ENCODE data around the gene KBTBD4.

Gene KBTBD4

DNA sequence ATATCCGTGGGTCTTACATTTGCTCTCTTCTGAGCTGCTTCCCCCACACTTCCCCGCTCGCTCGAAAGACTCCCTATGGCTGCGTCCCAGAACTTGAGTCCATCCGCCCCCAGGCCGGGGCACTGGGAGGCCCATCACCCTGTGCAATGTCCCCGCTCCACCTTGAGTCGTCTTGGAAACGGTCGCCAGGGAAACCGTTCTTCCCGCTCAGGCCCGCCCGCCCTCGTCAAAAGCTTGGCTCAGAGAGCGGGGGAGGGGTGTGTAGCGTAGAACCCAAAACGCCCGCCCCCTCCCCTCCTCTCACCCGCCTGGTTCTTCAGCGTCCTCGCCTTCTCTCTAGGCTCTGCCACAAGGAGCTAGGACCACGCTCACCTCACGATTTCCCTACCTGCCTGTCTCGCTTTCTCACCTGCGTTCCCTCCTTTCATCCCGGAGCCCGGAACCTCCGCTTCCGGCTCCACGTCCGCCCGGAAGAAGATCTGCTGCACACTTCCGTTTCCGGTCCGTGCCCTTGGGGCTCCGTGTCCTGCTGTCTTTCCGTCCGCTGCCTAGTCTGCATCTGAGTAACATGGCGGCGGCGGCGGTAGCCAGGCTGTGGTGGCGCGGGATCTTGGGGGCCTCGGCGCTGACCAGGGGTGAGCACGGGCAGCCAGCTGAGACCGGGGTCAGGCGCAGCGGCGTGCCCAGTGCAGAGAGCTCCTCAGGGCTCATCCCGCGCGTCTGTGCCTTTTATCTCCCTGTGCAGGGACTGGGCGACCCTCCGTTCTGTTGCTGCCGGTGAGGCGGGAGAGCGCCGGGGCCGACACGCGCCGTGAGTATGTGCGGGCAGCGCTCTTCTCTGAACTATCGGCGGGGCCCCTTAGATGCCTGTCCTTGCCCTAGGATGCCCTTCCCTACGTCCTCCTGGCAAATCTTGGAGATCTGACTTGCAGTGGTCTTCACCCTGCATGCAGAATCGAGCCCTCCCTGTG, at the start of gene KBTBD4, which contains the start of gene NDUFS3:
TSS of gene KBTBD4 (minus strand) at position 447 of the 971 bp plus-strand sequence. CDS start at position 428, 19 bp downstream.
TSS of gene NDUFS3 (plus strand) at position 551 of the 971 bp plus-strand sequence. CDS start at position 569, 18 bp downstream.
- peak; percentile 88 for DNase-seq (ENCODE audit: low read depth)

DNA sequence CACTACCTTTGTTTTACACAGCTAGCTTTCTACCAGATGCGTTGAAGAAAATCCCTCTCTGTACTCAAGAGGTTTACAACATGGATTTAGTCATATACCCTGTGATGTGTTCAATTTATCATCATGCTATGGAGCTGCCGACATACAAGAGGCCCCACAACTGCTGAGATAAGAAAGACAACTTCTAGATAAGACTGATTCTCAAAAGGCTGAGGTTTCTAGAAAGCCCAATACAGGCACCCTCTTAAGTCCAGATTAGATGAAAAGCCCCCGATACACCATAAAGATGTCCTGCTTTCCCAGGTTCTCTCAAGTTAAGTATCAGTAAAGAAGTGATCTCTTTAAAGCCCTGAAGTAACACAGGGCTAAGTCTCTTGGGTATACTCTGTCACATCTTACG, 49.3 kb upstream of the KBTBD4 start:
- DNase-seq (ENCODE audit: low read depth) = no peak

DNA sequence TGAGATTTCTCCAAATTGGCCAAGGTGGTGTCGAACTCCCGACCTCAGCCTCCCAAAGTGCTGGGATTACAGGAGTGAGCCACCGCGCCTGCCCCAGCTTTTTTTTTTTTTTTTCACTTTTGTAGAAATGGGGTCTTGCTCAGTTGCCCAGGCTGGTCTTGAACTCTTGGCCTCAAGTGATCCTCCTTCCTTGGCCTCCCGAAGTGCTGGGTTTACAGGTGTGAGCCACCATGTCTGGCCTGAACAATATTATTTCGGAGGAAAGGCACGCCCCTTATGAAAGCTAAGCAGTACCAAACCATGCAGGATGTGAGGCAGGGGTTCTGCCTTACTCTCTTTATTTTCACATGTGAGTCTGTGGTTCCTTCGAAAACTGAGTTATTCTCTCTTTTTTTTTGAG, 47.5 kb upstream of the KBTBD4 start:
- DNase-seq (ENCODE audit: low read depth) = no peak

DNA sequence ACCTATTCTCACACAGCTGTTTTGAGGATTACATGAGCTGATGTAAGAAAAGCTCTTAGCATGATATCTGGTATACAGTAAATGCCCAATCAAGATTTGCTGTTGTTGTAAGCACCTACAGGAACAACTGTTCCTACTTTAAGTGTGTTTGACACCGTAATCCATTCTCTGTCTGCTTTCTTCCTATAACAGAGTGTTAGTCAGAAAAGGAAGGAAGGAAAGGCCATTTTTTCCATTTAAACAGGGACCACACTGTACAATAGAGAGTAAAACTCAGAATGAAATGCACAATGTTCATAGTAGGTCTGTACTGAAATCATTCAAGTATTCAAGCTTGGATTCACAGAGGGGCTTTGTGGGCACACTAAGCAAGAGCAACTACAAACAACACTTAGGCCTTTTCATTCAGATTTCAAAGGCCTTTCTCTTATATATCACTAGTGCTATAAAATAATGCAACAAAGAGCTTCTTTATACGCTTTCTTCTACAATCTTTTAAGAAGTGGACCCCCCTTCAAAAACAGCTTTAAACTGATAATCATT, 42.1 kb upstream of the KBTBD4 start:
- DNase-seq (ENCODE audit: low read depth) = no peak

DNA sequence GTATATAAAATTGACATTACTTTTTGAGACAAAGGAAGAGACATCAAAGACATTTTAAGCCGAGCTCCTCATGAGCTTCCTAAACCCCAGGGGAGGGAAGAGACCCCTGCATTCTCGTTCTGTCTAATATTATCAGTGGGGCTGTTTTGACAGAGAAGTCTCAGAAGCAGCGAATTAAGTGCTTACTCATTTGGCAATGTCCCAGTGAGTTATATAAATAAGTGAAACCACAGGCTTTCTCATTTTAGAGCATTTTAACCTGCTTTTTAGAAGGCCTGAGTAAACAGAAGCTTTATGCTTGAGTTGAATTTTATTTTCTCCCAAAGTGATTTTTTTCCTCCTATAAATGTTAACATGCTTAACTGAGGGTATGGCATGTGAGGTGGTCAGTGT, 38.6 kb upstream of the KBTBD4 start:
- no peak for DNase-seq (ENCODE audit: low read depth)

DNA sequence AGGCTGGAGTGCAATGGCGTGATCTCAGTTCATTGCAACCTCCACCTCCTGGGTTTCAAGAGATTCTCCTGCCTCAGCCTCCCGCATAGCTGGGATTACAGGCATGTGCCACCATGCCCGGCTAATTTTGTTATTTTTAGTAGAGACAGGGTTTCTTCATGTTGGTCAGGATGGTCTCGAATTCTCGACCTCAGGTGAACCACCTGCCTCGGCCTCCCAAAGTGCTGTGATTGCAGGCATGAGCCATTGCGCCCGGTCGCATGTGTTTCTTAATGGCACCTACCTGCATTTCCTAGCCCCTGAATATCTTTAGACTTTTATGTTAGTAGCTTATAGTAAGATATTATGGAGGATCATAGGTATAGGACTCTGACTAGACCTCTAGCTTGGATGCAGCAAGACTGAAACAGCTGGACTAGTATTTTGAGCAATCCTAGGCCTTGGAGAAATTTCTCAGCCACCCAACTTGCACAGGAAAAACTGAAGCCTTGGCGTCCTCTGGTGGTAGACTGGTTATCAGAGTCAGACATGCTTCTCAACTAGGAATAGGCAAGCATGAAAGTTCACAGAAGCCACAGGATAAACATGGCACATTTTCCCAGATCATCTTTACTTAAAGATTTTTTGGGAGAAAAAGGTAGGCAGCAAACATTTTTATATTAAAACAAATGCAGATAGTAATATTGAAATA, 38.1 kb upstream of the KBTBD4 start:
- no peak for DNase-seq (ENCODE audit: low read depth)

DNA sequence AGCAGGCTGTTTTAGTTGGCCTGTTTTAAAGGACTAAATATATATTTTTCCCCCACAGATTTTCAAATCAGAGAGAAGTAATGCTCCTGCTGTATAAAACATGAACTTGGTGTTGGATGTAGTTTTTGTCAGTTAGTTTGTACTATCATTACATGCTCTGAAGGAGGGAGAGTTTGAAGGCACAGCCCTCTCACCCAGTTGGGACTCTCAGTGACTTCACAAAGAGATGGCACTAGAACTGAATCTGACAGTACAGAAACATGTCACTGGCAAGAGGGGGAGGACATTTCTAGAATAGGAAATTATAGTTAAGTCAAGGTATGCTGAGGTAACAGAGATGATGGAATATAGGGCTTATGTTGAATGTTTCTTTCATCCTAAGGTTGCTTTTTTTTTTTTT, 36.5 kb upstream of the KBTBD4 start:
- DNase-seq (ENCODE audit: low read depth) = no peak

DNA sequence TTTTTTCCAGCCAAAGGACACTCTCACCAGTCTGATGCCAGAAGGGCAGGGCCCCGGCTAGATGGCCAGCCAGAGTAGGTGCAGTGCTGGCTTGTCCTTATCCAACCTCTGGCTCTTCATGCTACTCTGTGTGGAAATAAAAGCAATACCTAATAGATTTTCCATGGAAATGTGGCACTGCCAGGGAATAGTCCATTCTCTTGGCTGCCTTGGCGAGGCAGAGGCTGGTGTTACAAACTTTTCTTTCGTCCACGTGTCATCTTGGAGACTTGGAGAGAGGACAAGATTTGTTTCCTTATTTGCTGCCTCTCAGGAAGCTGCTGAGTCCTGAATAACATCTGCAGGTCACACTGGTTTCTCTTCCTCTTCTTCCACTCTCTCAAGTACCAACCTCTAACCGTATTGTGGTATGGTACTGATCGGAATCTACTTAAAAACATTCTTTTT, 32.6 kb upstream of the KBTBD4 start:
- no peak for DNase-seq (ENCODE audit: low read depth)

DNA sequence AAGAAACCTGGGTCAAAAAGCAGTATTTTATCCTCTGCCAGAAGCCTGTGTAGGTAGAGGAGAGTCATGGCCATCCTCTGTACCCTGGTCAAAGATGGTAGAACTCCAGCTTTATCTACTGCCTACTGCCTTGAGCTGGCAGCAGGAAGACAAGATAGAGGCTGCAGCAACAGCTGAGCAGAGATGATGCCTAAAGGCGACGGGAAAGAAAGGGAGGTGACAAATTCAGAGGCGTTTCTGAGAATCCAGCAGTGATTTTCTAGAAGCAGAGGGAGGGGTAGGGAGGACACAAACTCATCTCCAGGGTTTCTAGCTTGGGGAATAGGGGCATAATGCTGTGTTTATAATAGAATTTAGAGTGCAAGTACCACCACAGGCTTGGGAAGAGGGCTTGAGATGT, 30.9 kb upstream of the KBTBD4 start:
- DNase-seq (ENCODE audit: low read depth) = no peak

DNA sequence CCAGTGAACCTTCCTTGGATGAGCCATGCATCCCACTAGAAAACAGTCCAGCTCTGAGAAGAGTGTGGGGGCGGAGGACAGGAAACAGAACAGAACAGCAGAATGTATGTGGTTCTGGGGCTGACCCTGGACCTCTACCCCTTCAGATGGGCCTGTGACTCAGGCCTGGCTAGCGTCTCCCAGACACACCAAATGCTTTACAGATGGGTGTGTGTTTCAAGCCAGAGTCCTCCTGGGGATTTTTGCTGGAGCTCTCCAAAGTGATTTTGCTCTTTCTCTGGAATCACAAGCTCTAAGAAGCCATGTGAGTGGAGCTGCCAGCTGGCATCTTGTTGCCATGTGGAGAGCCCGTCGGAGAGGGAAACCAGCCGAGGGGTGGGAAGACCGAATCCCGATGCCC, 28.6 kb upstream of the KBTBD4 start:
- DNase-seq (ENCODE audit: low read depth) = no peak

DNA sequence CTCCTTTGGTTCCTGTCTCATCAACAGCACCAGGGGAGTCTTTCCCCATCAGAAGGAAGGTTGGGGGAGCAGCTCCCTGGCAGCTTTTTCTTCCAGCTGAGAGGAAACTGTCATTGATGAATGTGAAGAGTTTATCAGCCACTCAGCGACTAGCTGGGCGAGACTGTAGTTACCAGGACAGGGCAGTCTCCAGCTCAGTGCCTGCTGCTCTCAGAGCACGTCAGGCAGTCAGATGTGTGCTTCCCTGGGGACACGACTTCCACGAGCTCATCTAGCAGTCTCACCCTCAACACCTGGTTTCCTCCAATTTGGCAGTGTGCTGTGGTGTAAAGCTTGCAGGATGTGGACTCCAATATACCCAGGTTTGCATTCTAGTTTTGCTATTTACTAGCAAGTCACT, 28.0 kb upstream of the KBTBD4 start:
- DNase-seq (ENCODE audit: low read depth) = no peak

DNA sequence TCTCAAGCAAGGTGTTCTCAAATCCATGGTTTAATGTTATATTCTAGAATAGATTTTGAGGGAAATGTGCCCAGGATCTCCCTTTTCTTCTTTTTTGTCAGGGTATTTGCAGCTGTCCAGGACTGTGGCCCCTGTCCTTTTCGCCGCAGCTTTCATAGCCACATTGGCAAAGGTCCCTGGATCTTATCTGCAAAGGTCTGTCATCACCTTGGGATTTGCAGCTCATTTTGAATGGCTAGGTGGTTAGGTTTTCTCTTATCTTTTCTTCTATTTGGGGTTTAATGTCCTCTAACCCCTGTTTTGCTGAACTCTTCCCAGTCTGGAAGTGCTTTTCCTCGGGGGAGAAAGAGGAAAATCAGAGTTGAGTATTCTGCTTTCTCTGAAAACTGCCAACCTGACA, 27.2 kb upstream of the KBTBD4 start:
- DNase-seq (ENCODE audit: low read depth) = no peak

DNA sequence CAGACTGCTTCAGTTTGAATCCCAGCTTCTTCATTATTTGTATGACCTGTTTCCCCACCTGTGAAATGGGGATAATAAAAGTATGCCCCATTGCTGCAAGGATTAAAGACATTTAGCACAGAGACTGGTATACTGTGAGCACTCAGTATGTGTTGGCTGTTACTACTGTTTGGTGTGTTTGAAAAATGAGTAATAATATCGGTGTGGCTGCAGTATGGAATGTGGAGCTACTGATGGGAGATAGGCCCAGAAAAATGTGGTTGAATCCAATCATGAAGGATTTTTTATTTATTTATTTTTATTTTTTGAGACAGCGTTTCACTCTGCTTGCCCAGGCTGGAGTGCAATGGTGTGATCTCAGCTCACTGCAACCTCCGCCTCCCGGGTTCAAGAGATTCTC, 24.5 kb upstream of the KBTBD4 start:
- DNase-seq (ENCODE audit: low read depth) = no peak

DNA sequence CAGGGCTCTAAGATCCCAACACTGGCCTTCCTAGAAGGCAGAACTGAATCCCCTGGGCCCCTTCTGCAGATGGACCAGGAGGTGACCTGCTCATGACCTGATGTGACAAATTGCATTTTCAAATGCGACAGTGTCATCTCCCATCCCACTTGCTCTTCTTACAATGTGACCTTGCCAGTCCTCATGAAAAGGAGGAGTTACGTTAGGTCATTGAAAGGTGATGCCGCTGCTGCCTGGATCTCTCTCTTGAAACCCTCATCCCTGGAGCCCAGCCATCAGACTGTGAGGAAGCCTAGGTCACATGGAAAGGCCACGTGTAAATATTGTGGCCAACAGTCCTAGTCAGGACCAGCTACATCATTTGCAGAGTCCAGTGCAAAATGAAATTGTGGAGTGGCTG, 21.1 kb upstream of the KBTBD4 start:
- no peak for DNase-seq (ENCODE audit: low read depth)

DNA sequence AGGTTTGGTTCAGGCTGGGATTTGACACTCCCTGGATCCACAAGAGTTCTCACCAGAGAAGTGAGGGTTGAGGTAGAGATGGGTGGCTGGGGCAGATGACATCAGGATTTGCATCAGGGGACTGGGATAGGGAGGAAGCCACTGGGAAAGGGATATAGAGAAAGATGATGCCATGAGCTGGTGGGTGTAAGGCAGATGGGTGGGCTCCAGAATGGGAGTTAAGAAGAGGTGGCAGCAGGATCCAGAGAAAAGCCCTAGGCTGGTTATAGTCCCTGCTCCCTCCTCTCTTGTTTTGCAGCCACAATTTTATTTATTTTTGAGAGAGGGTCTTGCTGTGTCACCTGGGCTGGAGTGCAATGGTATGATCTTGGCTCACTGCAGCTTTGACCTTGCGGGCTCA, 17.2 kb upstream of the KBTBD4 start:
- no peak for DNase-seq (ENCODE audit: low read depth)

DNA sequence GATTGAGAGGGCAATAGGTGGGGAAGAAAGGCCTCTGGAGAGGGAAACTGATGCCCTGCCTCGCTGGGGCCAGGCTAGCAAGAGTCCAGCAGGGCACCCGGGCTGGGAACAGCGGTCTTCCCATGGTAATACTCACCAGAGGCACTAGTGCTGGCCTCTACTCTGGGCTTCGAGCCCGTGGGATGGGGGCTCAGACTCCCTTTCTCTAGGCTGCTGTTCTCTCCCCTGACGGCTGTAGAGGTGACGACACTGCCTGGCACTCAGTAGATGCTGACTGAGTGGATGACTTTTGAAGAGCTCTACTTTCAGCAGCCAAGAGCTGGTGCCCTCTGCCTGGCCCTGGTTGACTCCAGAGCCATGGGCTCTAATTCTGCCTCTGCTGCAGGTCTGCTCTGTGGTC, 16.3 kb upstream of the KBTBD4 start:
- no peak for DNase-seq (ENCODE audit: low read depth)

DNA sequence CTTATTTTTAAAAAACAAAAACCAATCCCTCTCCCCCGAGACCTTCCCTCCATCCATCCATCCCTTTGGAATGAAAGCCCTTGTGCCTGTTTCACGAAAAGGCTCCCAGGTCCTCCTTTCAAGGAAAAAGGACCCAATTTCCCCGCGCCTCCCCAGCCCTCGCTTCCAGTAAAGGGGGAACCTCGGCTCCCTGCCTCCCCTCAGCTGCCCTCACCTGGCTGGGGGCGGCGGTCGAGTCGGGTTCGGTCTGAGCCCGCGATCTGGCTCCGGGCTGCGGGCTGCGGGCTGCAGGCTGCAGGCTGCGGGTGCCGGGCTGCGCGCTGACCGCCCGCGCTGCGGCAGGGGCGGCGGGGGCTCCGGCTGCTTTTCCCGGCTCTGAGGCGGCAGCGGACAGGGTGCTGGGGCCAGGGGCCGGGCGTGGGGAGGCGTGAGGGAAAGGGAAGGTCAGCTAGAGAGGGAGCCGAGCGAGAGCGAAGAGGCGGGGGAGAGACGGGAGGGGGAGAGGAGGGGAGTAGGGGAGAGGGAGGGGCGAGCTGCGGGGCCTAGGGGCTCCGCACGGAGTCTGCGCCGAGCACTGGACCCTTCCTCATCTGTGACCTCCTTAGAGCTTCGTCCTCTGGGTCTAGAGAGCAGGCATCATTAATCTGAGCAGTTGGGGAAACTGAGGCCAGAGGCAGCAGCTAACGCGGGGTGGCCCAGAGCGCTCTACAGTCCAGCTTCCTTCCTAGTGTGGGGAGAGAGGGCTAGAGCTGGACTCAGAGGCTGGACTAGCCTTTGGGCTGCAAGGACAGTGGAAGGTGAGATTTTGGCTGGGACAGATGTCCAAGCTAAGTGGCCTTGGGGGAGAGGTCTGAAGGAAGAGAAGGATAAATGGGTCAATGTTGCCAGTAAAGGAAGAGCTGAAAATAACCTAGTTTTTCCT, 15.4 kb upstream of the KBTBD4 start, which contains the start of gene C1QTNF4:
TSS of gene C1QTNF4 (minus strand) at position 478 of the 922 bp plus-strand sequence. CDS start 3,601 bp downstream, outside the sequence.
- no peak for DNase-seq (ENCODE audit: low read depth)

DNA sequence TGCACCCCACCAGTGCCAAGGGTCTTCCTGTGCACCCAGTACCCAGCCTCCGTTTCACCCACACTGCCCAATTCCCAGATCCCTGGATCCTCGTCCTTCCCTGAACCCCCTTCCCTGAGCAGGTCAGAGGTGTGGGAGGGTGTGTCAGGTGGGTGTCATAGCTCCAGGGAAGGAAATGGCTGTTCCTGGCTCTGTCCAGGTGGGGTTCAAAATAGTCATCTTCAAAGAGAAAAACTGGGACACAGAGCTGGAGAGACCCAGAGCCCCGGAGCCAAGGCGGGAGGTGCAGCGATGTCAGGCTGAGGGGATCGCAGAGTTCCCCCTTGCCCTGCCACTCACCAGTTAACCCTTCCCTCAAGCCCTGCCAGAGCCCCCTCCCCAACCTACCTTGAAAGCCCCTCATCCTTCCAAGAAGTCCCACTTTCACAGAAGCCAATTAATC, 14.7 kb upstream of the KBTBD4 start:
- DNase-seq (ENCODE audit: low read depth) = no peak

DNA sequence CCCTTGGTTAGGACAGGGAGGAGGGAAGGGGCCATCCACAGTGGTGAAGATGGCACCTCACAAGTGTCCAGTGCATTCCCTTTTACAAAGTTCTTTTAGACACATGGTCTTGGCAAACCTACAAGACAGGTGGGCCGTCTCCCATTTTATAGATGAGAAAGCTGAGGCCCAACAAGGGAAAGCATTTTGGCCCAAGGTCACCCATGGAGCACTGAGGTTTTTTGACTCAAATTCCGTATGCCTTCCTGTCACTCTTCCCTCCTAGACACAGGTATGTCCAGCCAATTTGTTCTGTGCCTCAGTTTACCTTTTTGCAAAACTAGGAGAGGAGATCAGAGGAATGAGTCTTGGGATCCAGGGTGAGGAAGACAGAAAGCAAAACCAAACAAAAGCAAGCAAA, 14.2 kb upstream of the KBTBD4 start:
- DNase-seq (ENCODE audit: low read depth) = no peak

DNA sequence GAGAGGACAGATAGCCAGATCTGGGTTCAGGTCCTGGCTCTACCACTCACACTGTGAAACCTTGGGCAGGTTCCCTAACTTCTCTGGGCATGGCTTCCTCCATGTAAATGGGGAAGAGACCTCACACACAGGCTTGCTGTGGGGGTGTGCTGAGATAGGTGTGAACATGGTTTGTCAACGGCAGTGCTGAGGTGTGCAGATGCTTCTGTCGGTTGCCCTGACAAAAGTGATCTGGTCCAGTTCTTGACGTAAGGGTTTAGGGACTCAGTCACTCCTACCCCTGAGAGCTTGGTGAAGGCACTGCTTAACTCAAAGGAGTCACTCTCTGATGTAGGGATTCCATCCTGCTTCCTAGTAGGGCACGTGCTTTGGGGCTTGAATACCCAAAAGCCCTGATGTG, 13.5 kb upstream of the KBTBD4 start:
- no peak for DNase-seq (ENCODE audit: low read depth)

DNA sequence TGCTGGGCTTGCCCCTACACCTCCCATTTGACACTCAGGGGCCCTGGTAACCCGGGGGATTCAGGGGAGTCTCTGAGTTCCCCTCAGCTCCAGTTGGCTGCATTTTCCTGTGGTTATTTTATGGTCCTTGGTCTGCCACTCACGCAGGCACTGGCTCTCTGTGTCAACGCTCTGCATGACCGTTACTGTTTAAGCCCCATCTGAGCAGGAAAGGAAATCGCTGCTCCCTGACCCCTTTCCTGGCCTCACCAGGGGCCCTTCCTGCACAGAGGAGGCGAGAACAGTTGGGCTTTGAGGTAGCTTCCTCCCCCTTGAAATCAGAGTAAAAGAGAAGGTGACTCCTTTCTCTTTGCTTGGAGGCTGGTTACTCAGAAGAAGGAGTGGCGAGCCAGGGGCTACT, 13.0 kb upstream of the KBTBD4 start:
- DNase-seq (ENCODE audit: low read depth) = no peak
